OCI-LY1 (cell line): ENCODE results near the gene SPRING1.

ENCODE experiments used
- H2AFZ ChIP-seq: fragments of 200-600 bp; sonication (generic), shearing (Covaris generic); 2 replicates; pipeline ENCODE4 v1.6.0; 2014; ENCODE audit warnings: antibody characterized with exemption, mild to moderate bottlenecking, low read length
- H3F3A ChIP-seq: fragments of 200-600 bp; sonication (generic), shearing (Covaris generic); 2 replicates; pipeline ENCODE4 v1.6.0; 2014; ENCODE audit warnings: mild to moderate bottlenecking, antibody characterized with exemption, low read length, moderate library complexity; ENCODE audit not compliant: insufficient read depth
- H3K27ac ChIP-seq: fragments of 200-600 bp; sonication (generic); 2 replicates; pipeline ENCODE4 v1.5.1; 2014; ENCODE audit warnings: low read length, mixed run types, mild to moderate bottlenecking, low read depth; ENCODE audit not compliant: poor library complexity, severe bottlenecking
- H3K27me3 ChIP-seq: fragments of 200-600 bp; sonication (generic); 2 replicates; pipeline ENCODE4 v1.6.0; 2014; ENCODE audit warnings: antibody characterized with exemption, mild to moderate bottlenecking, low read length, moderate library complexity; ENCODE audit not compliant: insufficient read depth
- H3K36me3 ChIP-seq: fragments of 200-600 bp; sonication (generic); 2 replicates; pipeline ENCODE4 v1.6.1; 2014; ENCODE audit warnings: mild to moderate bottlenecking, antibody characterized with exemption, low read length, moderate library complexity, mixed read lengths; ENCODE audit not compliant: insufficient read depth
- H3K4me1 ChIP-seq: fragments of 200-600 bp; sonication (generic); 2 replicates; pipeline ENCODE4 v1.5.1; 2014; ENCODE audit warnings: mild to moderate bottlenecking, low read length, moderate library complexity; ENCODE audit not compliant: insufficient read depth, severe bottlenecking
- H3K4me2 ChIP-seq: fragments of 200-600 bp; sonication (generic), shearing (Covaris generic); 2 replicates; pipeline ENCODE4 v1.6.1; 2014; ENCODE audit warnings: low read length
- H3K4me3 ChIP-seq: fragments of 200-600 bp; sonication (generic); 2 replicates; pipeline ENCODE4 v1.5.1; 2014; ENCODE audit warnings: low read length, low read depth, mild to moderate bottlenecking, mixed read lengths; ENCODE audit not compliant: poor library complexity, severe bottlenecking
- H3K79me2 ChIP-seq: fragments of 200-600 bp; shearing (Covaris generic); 2 replicates; pipeline ENCODE4 v1.6.1; 2016; ENCODE audit warnings: mixed run types, low read length, mixed read lengths; ENCODE audit not compliant: insufficient read depth
- H3K9ac ChIP-seq: fragments of 200-600 bp; sonication (generic), shearing (Covaris generic); 2 replicates; pipeline ENCODE4 v1.6.1; 2014; ENCODE audit warnings: mild to moderate bottlenecking, low read length, mixed read lengths
- H3K9me2 ChIP-seq: fragments of 200-600 bp; sonication (generic), shearing (Covaris generic); 2 replicates; pipeline ENCODE4 v1.6.1; 2014; ENCODE audit warnings: low read depth, mild to moderate bottlenecking, low read length, mixed read lengths
- H3K9me3 ChIP-seq: fragments of 200-600 bp; shearing (Covaris generic); 2 replicates; pipeline ENCODE4 v1.6.1; 2014; ENCODE audit warnings: low read length, mixed read lengths
- H4K20me1 ChIP-seq: fragments of 200-600 bp; sonication (generic), shearing (Covaris generic); 2 replicates; pipeline ENCODE4 v1.6.0; 2016; ENCODE audit warnings: mild to moderate bottlenecking, low read length; ENCODE audit not compliant: insufficient read depth
- EZH2 ChIP-seq: fragments of 200-600 bp; sonication (generic), shearing (Covaris generic); IDR thresholded peaks from 2 replicates; pipeline ENCODE4 v1.8.0; 2017; ENCODE audit warnings: borderline replicate concordance, mixed run types, mild to moderate bottlenecking, antibody characterized with exemption, low read length, moderate library complexity, mixed read lengths
- TF ChIP-seq, protein P1 (sequence below): fragments of 200-600 bp; sonication (generic), shearing (Covaris generic); IDR thresholded peaks from 2 replicates; pipeline ENCODE4 v1.5.1; 2017; ENCODE audit warnings: mild to moderate bottlenecking, antibody characterized with exemption, low read length, moderate library complexity, mixed read lengths

The SPRING1 gene

DNA sequence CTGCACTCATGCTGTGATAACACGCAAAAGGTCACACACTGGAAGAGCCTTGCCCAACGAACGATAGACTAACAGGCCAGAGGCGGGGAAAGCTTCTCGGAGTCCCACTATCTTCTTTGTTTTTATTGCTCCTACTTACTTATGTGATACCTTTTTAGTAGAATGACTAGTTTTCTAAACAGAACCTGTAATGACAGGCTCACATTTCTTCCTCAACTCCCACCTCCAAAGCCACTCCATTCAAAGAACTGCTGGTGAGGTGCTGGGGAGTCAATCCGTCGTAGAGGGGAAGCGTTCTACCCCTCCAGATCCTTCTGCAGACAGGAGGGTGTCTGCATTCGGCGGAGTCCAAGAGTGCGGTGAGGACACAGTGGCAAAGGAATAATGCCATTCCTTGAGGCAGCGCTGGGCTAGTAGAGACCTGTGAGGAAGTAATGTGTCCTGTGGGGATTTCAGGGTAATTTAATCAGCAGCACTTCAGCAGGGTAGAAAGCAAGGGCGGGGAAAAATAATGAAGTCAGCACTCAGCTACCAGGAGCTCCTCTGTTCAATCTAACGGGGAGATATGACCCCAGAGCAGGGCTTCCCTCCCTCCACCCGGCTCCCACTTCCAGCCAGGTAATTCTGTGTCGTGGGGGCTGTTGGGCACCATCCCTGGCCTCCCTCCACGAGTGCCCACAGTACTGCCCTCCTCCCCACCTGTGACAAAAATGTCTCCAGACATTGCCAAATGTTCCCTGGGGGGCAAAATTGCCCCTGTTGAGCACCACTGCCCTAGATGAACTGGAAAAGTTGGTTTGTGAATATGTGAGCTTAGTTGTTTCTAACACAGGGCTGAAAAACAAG lies 25.2 kb downstream of the SPRING1 start:
- H3K9me3 ChIP-seq: no peaks in the 10 kb centered on the region
- no peak overlapping the region for H2AFZ ChIP-seq
- H3F3A ChIP-seq: no peaks in the 10 kb centered on the region
- H3K27me3 ChIP-seq: no peaks in the 10 kb centered on the region
- TF ChIP-seq, protein P1, sequence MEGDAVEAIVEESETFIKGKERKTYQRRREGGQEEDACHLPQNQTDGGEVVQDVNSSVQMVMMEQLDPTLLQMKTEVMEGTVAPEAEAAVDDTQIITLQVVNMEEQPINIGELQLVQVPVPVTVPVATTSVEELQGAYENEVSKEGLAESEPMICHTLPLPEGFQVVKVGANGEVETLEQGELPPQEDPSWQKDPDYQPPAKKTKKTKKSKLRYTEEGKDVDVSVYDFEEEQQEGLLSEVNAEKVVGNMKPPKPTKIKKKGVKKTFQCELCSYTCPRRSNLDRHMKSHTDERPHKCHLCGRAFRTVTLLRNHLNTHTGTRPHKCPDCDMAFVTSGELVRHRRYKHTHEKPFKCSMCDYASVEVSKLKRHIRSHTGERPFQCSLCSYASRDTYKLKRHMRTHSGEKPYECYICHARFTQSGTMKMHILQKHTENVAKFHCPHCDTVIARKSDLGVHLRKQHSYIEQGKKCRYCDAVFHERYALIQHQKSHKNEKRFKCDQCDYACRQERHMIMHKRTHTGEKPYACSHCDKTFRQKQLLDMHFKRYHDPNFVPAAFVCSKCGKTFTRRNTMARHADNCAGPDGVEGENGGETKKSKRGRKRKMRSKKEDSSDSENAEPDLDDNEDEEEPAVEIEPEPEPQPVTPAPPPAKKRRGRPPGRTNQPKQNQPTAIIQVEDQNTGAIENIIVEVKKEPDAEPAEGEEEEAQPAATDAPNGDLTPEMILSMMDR: no peak
- no peak for TF ChIP-seq EZH2
- H3K9ac ChIP-seq: no peak overlapping the region; the same call in 1 of the 2 replicates
- no peak overlapping the region for H3K4me3 ChIP-seq
- H3K4me1 ChIP-seq: peaks cover 68% of the 10 kb centered on the region
- no peaks in the 10 kb centered on the region for H3K9me2 ChIP-seq
- no peaks in the 10 kb centered on the region for H4K20me1 ChIP-seq
- no peaks in the 10 kb centered on the region for H3K79me2 ChIP-seq
- H3K27ac ChIP-seq: peak overlapping the region; percentile 91
- peaks cover 55% of the 10 kb centered on the region for H3K36me3 ChIP-seq
- no peak overlapping the region for H3K4me2 ChIP-seq

DNA sequence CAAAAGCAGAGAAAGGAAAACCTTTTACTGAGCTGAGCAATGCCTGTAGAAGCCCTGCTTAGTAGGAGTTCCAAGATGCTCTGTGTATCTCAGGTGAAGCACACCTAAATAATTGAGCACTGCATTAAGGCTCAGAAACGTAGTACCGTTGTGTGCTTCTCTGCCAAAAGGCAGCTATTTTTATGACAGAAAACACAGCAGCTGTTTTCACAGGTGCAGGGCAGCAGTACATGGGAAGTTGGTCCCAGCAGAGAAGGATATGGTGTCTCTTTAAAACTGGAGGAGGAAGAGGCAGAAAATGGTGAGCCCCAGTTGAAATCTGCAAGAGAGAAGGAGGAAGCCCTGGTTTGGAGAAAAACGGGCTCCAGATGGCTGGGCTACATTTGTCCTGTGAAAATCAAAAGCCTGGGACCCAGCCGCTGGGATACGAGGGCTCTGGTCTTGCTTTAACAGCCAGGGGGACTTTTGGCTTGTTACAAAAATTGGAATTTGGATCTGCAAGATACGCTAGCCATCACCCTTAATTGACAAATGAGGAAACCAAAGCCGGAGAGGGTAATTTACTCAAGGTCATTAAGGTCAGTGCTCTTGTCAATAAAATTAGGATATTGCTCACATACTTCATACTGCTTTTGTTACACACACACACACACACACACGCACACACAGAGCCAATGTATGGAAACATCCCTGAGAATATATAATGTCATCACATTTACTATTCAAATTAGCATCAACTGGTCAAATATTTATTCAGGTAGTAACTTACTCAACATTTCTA lies 27.3 kb downstream of the SPRING1 start:
- no peaks in the 10 kb centered on the region for H3K27me3 ChIP-seq
- no peaks in the 10 kb centered on the region for H3K9me2 ChIP-seq
- H3K4me2 ChIP-seq: peak overlapping the region; percentile 60
- H4K20me1 ChIP-seq: no peaks in the 10 kb centered on the region
- H3K36me3 ChIP-seq: peaks cover 33% of the 10 kb centered on the region
- peaks cover 79% of the 10 kb centered on the region for H3K4me1 ChIP-seq
- H3K9ac ChIP-seq: peak overlapping the region; percentile 50; the same call in 1 of the 2 replicates
- no peak overlapping the region for H2AFZ ChIP-seq
- TF ChIP-seq, protein P1: no peak
- no peak for TF ChIP-seq EZH2
- H3K4me3 ChIP-seq: peak overlapping the region; percentile 33
- H3K9me3 ChIP-seq: no peaks in the 10 kb centered on the region
- 0 out of 2 replicates have a peak, but pooled peaks cover 4% of the 10 kb centered on the region for H3F3A ChIP-seq
- H3K27ac ChIP-seq: peak overlapping the region; percentile 91
- H3K79me2 ChIP-seq: no peaks in the 10 kb centered on the region

DNA sequence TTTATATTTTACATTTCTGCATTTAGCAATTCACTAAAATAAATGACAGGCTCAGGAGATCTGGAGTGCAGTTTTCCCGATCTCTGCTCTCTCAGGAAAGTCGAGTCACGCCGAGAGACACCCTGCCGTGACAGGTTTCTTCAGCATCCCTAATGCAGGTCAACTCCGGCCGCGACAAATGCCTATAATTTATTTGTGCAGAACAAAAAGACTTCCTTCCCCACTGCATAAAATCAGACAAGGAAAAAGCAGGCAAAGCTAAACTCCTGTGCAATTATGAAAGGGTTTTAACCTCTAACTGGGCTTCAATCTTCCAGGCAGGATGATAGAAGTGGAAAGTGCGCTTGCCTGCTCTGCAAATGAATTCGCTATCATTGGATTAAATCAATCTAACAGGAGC lies 28.1 kb downstream of the SPRING1 start:
- Histone ChIP-seq H3K4me1 (peaks cover 71% of the 10 kb centered on the region), H3K27ac (peak overlapping the region; percentile 91)

More for the DNA sequence above, 28.1 kb downstream of the SPRING1 start:
- Histone ChIP-seq H3K4me3 (peak overlapping the region; percentile 33), H3K79me2 (no peaks in the 10 kb centered on the region), H3K9me2 (no peaks in the 10 kb centered on the region), H2AFZ (no peak overlapping the region), H3K27me3 (no peaks in the 10 kb centered on the region), H3K9me3 (no peaks in the 10 kb centered on the region), H3K36me3 (peaks cover 26% of the 10 kb centered on the region; the same call in 1 of the 2 replicates), H3K4me2 (peak overlapping the region; percentile 60), H3F3A (0 out of 2 replicates have a peak, but pooled peaks cover 4% of the 10 kb centered on the region), H4K20me1 (no peaks in the 10 kb centered on the region), H3K9ac (peak overlapping the region; percentile 50)
- TF ChIP-seq, protein P1: no peak
- TF ChIP-seq EZH2: no peak
